ENCODE data around the gene AFP.

- TF ChIP-seq CTCF (conservative IDR thresholded peaks at IDR 0.05; ENCODE audit: low read length) (no peak), EZH2phosphoT487 (IDR thresholded peaks at IDR 0.05; ENCODE audit: borderline replicate concordance, low read depth, low read length) (no peak)
These were observed 14.5 kb downstream of the AFP start for GRCh38 chr4:73450398-73451004.

Measured in OCI-LY7 (cell line).